Stromal cell of bone marrow (primary cell): Measurements from ENCODE around the gene CBS.
"Not testable (repeated sequence)": the region's sequence is repeated elsewhere in the genome, so short reads cannot be mapped to it uniquely, and the experiment has no call there.

Experiments
- DNase-seq: peaks from one replicate; pipeline ENCODE4 v3.0.0-alpha.2; 2012; ENCODE audit warnings: low read depth

The CBS gene

DNA sequence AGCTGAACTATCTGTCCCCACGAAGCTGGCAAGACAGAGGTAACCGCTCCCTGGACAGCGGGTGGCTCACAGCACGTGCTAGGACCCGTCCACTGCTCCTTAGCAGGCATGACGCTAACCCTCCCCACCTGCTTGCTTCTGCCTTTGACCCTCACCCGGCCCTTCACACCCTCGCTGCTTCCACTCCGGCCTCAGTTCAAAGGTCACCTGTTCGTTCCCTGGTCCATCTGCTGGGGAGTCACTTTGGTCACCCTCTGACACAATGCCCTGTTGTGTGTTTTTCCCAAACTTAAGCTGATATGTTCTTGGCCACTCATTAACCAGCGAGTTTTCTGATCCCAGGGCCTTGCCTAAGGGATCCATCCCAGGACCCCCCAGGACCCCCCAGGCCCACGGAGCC, 7.6 kb downstream of the CBS start:
- not testable (repeated sequence) for DNase-seq

- not testable (repeated sequence) for DNase-seq
These were observed 8.9 kb downstream of the CBS start for GRCh38 chr21:43066690-43067089.

DNA sequence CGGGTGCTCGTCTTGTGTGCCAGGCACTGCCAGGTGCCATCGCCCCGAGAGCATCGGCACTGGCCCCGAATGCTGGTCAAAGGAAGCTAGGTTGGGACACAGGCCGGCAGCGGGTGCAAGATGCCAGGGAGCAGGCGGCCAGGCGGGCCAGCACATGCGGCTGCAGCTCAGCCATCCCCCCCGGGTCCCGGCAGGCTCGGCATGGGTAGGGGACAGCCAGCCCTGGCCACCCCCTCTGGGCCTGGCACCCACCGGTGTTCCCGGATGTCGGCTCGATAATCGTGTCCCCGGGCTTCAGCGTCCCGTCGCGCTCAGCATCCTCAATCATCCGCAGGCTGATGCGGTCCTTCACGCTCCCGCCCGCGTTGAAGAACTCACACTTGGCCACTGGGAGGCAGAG, 9.6 kb downstream of the CBS start:
- DNase-seq = not testable (repeated sequence)

DNA sequence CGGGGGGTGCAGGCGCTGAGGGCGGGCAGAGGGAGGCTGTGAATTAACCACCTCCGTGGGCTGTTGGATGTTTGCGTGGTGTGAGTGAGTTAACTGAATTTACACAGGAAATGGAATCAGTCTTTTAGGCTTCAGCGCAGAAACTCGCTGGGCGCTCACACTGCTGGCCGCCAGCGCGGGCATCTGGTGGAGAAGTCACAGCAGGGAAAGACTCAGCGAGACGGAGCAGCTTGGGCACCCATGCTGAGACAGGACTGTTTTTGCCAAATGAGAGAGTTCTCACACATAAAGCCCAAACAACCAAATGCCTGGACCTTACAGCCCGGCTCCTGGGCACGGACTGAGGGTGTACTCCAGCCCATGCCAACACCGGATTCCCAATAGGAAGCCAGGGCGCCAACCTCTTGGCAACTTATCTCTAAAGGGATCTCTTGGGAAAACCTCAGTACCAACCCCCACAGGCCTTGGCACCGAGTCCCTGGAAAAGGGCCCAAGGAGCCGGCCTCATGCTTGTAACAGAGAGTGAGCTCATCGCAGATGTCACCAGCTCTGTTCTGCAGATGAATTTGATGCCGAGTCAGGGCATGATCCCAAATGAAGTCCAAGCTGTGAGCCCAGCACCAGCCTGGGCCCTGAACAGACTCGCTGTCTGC, 11.2 kb downstream of the CBS start:
- DNase-seq = not testable (repeated sequence)

- DNase-seq = not testable (repeated sequence)
These were observed 12.5 kb downstream of the CBS start for GRCh38 chr21:43062955-43063664.

GRCh38 chr21:43053112-43053511, 22.5 kb downstream of the CBS start:
- not testable (repeated sequence) for DNase-seq

DNA sequence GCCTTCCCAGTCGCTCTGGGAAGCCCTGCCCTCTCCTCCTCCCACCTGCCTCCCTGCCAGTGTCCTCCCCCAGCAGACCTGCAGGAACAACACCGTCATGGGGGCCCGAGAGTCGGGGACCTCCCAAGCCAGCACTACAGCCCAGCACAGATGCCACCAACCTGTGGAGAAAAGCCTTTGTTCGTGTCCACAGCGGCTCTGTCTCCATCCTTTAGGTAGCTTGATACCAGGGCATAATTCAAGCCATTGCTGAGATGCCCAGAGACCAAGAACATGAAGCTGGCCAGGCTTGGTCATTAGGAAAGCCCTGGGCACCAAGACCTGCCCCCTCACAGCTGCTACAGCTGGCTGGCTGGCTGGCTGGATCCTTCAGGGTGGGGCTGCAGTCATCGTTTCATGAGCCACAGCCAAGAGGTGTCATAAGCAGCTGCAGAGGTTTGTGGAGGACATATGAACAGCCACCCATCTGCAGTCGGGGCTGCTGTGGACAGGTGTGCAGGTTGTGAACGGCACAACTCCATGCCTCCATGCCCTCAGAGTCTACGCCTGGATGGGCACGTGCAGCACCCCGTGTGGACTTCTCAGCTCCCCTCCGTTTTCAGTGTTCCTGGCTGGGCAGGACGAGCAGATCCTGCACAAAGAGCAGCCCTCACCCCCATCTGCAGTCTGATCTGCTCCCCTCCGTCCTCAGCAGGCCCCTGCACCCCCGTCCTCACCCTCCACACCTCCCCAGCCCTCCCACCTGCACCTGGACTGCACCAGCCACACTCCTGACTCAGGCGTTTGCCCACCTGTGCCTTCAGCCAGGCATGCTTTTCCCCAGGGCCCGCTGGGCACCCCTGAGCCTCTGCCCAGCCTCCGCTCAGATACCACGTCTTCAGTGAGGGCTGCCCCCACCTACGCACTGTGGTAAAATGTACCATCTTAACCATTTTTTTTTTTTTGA, 29.5 kb downstream of the CBS start:
- DNase-seq = not testable (repeated sequence)

- not testable (repeated sequence) for DNase-seq
These were observed 30.3 kb downstream of the CBS start for GRCh38 chr21:43045165-43045875.

DNA sequence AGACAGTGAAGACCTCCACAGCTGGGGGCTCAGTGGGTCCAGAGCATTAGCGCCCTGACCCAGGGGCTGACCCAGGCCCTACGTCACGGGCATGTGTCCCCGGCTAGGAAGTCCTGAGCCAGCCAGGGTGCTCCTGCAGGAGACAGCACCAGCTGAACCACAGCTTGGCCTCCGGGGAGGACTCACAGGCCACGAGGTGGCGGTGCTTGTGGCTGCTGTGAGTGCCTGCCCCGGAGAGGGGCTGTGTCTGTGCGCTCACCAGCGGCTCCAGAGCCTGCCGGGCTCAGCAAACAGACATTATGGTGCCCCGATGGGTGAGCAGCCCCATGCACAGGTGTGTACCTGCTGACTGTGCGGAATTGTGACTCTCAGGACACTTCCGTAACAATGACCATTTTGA, 31.1 kb downstream of the CBS start:
- DNase-seq = not testable (repeated sequence)

- DNase-seq = not testable (repeated sequence)
These were observed 32.3 kb downstream of the CBS start for GRCh38 chr21:43043291-43043690.

DNA sequence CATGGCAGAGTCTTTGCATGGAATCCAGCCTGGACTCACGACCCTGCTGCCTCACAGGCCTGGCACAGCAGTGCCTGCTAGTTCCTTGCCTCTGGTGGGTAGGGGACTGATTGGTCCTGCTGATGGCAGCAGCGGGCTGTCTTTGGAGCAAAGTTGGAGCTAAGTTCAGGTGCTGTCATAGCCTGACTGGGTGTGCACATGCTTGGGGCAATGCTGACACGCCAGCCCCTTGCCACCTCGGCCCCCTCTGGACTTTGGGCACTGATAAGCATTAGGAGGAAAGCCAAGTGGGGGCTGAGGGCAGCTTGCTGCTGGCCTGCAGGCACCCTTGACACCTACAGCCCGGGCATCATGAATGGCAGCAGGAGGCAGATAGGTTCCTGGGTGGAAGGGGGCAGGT, 33.5 kb downstream of the CBS start:
- not testable (repeated sequence) for DNase-seq

DNA sequence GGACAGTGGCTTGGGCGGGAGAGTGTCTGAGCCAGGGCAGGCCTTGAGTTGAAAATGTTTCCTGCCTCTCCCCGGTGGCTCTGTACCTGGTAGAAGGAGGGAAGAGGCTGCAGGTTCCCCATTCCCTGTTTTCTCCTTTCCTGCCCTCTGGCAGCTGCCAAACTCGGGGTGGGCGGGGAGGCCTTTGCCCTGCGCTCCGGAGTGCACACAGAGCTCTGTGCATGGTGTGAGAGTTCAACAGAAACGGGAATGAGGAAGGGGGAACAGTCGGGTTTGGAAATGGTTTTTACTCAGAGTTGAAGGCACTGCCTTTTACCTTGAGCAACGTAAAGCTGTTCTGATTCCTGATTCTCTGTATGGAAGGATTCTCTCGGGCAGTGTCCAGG, 37.0 kb downstream of the CBS start:
- DNase-seq = not testable (repeated sequence)

DNA sequence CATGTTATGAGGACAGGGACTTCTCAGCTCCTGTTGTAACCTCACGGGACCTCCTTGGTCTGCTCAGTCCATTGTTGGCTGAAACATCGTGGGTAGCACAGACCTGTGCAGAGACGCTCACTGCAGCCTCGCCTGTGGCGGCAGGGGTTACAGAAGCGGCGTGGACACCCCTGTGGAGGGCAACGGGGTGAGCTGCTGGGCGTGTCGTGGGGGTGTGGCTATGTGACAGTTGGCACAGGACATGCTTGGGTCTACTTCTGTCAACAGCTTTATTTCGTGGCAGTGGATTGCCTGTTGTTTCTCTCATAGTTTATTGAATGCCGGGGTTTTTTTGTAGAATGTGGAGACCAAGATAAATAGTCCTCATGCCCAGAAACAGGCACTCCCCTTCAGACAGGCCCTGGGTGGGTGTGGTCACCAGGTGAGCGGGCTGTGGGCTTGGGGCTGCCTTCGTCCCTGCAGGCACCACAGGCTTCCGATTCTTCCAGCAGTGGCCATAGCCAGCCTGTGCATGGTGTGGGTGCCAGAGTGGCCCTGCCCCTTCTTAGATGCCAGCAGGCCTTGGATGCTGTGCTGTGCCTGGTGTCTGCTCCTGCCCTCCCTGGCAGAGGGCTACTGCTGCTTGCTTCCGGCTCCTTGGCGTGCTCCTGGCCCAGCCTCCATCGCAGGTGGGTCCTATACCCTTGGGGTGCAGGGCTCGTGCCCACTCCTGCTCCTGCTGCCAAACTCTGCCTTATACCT, 37.5 kb downstream of the CBS start:
- not testable (repeated sequence) for DNase-seq

DNA sequence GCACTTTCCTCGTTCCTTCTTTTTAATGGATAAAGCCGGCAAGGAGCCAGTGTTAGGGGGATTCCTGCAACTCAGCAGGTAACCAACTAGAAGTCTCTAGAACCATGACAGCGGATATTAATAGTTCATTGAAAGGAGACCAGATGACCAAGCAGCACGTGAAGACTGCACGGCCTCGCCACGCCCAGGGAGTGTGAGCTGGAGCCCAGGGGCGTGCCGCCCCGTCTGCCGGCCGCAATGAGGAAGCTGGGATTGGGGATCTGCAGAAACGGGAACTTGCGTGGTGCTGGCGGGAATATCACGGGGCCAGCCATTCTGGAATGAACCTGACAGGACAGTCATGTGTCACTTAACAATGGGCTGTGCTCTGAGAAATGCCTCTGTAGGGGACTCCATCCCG, 38.7 kb downstream of the CBS start:
- DNase-seq = not testable (repeated sequence)

DNA sequence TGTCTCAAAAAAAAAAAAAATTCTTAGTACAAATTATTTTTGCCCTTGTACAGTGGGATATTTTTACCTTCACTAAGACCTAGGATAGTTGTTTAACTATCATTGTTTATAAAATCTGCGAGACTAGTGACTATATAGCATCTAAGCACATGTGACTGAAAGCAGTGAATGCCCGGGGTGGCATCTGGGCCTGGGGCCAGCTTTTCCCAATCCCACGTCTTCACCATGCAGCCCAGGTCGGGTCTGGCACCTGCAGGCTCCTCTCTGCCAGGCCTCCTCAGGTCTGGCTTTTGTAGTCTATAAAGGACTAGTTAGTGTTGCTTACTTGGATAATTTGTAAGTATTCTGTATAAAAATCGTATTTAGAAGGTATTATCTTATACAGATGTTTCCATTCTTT, 40.8 kb downstream of the CBS start:
- DNase-seq = no peak

DNA sequence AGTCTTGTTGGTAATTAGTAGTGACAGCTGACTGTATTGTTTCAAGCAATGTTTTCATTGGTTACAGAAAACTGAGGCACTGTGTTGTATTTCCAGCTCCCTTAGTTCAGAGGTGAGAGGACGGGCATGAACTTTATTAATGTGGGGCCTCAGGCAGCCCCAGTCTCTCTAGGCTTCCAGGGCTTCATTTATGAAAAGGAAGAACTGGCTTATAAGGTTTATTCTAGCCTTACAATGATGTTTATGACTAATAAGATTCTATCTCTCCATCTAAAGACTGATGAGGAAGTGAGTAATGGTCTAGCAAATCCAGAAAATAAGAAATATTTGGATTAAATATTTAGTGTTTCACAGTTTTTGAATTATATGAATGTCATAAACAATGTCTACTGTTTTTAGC, 41.5 kb downstream of the CBS start:
- no peak for DNase-seq

- no peak for DNase-seq
These were observed 44.5 kb downstream of the CBS start for GRCh38 chr21:43031121-43031619.

DNA sequence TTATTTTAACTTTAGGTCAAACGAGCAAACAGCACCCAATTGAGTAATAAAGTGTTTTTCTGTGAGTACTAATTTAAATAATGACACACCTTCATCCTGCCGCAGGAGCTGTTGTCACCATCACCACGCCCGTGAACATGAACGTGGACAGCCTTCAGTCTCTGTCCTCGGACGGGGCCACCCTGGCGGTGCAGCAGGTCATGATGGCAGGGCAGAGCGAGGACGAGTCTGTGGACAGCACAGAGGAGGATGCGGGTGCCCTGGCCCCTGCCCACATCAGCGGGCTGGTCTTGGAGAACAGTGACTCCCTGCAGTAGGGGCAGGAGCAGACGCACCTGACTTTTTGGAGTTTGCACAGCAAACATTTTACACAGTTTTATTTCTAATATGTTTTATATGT, 45.9 kb downstream of the CBS start:
- no peak for DNase-seq

- DNase-seq = no peak
These were observed 47.5 kb downstream of the CBS start for GRCh38 chr21:43027846-43028731.

DNA sequence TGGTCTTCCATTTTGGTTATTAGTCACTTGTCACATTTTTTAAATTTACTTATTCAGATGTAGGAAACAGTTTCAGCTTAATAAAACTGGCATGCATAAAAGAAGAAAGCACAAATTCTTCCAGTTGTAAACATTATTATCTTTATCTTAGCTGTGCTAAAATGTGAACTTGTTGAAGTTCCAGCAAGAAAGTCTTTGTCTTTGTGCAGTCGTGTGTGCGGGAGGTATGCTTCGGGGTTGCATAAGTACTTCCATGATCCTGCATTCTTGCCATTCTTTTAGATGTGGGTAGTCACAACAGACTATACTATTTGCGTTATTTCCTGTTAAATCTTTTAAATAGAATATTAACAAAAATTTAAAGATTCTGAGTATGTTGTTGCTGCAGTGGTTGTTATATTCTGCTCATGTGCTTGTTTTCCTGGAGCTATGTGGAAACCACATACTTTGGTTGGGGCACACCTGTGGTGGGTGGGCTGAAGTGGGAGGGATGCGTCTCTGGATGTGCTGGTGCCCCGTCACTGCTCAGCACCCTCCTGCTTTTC, 49.9 kb downstream of the CBS start:
- no peak for DNase-seq
